Measurements from ENCODE around the gene RPEL1. TPM values are rescaled to one million over a fixed set of nuclear protein-coding genes. Genes with fewer than 3 reads are reported as not detected.

RPEL1 gene
- total and polyA plus RNA-seq, 2 donors (not counting 1 experiment from before 2014, with no cell fraction given) = not detected

- no peak overlapping the region for H3K4me2 ChIP-seq (replicated peaks; ENCODE audit: low read depth, low read length, poor library complexity, severe bottlenecking)
- Mint-ChIP-seq H3K9me3 (ENCODE audit: insufficient read depth) (no peaks in the 10 kb centered on the region), H3K27me3 (no peaks in the 10 kb centered on the region), H3K4me3 (no peak overlapping the region), H3K27ac (no peak overlapping the region), H3K4me1 (peaks cover 6% of the 10 kb centered on the region)
- peaks cover 0 to 4% of the 10 kb centered on the region in 2 donors for H3K4me1 ChIP-seq (ENCODE audit: control insufficient read depth in 2 of 2, insufficient read depth in 2 of 2, low read length in 2 of 2)
- H3K4me3 ChIP-seq (ENCODE audit: control extremely low read depth in 1 of 5, extremely low read depth in 1 of 5, insufficient read depth in 1 of 5, low read depth in 2 of 5, low read length in 4 of 5) = no peak overlapping the region
- H3K9ac ChIP-seq (ENCODE audit: low read length) = no peak overlapping the region
- intact Hi-C loops (cut with micrococcal nuclease) = no loop called here
- TF ChIP-seq, protein P1, sequence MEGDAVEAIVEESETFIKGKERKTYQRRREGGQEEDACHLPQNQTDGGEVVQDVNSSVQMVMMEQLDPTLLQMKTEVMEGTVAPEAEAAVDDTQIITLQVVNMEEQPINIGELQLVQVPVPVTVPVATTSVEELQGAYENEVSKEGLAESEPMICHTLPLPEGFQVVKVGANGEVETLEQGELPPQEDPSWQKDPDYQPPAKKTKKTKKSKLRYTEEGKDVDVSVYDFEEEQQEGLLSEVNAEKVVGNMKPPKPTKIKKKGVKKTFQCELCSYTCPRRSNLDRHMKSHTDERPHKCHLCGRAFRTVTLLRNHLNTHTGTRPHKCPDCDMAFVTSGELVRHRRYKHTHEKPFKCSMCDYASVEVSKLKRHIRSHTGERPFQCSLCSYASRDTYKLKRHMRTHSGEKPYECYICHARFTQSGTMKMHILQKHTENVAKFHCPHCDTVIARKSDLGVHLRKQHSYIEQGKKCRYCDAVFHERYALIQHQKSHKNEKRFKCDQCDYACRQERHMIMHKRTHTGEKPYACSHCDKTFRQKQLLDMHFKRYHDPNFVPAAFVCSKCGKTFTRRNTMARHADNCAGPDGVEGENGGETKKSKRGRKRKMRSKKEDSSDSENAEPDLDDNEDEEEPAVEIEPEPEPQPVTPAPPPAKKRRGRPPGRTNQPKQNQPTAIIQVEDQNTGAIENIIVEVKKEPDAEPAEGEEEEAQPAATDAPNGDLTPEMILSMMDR (IDR thresholded peaks at IDR 0.05) = no peak
- TF ChIP-seq EZH2 (IDR thresholded peaks at IDR 0.05; ENCODE audit: borderline replicate concordance, insufficient read depth, low read depth, low read length, poor library complexity, severe bottlenecking) = no peak
- H3K36me3 ChIP-seq (replicated peaks in 1 of 2; ENCODE audit: control extremely low read depth in 1 of 2, control insufficient read depth in 1 of 2, extremely low read depth in 1 of 2, insufficient read depth in 2 of 2, low read length in 1 of 2) = no peaks in the 10 kb centered on the region
- H3K9me3 ChIP-seq (ENCODE audit: control extremely low read depth in 1 of 3, control insufficient read depth in 2 of 3, insufficient read depth in 1 of 3, low read length in 2 of 3) = no peaks in the 10 kb centered on the region
- no peak overlapping the region for H2AFZ ChIP-seq (ENCODE audit: insufficient read depth, low read depth, low read length, poor library complexity, severe bottlenecking)
- ChIA-PET CTCF (interaction anchor here (0.7 to 0.8 kb wide), 4 partner anchors 91 to 309 kb away, joined by 3 to 7 read pairs (median 3); no protein-coding TSS in a partner anchor), POLR2A (interaction anchor here (0.6 kb wide), 1 partner anchor 9 kb away, joined by 5 read pairs; no protein-coding TSS in a partner anchor)
- 100% methylated on average over 1 of the region's 4 CpGs for WGBS (ENCODE audit: insufficient coverage)
- H3K27me3 ChIP-seq (replicated peaks in 1 of 4; ENCODE audit: control extremely low read depth in 1 of 4, control insufficient read depth in 3 of 4, insufficient read depth in 4 of 4, low read length in 3 of 4) = no peaks in the 10 kb centered on the region
- ATAC-seq (ENCODE audit: low read depth) (no peak), DNase-seq (no peak)
- H4K20me1 ChIP-seq (ENCODE audit: control insufficient read depth, insufficient read depth, low read length, poor library complexity, severe bottlenecking) = no peaks in the 10 kb centered on the region
- H3K79me2 ChIP-seq (ENCODE audit: control insufficient read depth, insufficient read depth, low read length) = no peaks in the 10 kb centered on the region
- no peak overlapping the region for H3K27ac ChIP-seq (ENCODE audit: low read length in 2 of 2)
These were observed 14.6 kb upstream of the RPEL1 start for GRCh38 chr10:103231047-103231551.

DNA sequence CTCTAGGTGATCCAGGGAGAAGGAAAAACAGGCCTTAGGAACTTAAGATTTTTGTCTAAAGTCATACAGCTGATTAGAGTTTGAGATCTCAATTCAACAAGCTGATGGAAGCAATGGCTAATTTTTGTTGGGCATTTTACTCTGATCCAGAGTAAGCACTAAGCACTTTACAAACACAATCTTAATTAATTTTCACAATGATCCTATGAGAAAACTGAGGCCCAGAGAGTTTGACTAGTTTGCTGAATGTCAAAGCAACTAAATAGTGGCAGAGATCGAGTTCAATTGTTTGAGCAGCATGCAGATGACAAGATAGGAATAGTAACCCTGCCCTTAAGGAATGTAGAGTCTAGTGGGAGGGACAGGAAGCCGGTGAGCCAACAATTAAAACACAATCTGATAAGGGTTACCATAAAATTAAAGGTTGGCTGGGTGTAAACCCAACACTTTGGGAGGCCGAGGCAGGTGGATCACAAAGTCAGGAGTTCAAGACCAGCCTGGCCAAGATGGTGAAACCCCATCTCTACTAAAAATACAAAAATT lies 13.5 kb upstream of the RPEL1 start:
- Mint-ChIP-seq H3K27me3 (no peaks in the 10 kb centered on the region), H3K27ac (no peak overlapping the region), H3K9me3 (ENCODE audit: insufficient read depth) (no peaks in the 10 kb centered on the region), H3K4me1 (peaks cover 6% of the 10 kb centered on the region), H3K4me3 (no peak overlapping the region)
- no peak overlapping the region for H3K27ac ChIP-seq (ENCODE audit: low read length in 2 of 2)
- H3K27me3 ChIP-seq (replicated peaks in 1 of 4; ENCODE audit: control extremely low read depth in 1 of 4, control insufficient read depth in 3 of 4, insufficient read depth in 4 of 4, low read length in 3 of 4) = no peaks in the 10 kb centered on the region
- 88% methylated on average over 1 of the region's 3 CpGs for whole genome bisulfite sequencing (ENCODE audit: insufficient coverage)
- H4K20me1 ChIP-seq (ENCODE audit: control insufficient read depth, insufficient read depth, low read length, poor library complexity, severe bottlenecking) = no peaks in the 10 kb centered on the region
- DNase-seq (no peak), ATAC-seq (ENCODE audit: low read depth) (no peak)
- H3K4me3 ChIP-seq (ENCODE audit: control extremely low read depth in 1 of 5, extremely low read depth in 1 of 5, insufficient read depth in 1 of 5, low read depth in 2 of 5, low read length in 4 of 5) = no peak overlapping the region
- H2AFZ ChIP-seq (ENCODE audit: insufficient read depth, low read depth, low read length, poor library complexity, severe bottlenecking) = no peak overlapping the region
- no peak overlapping the region for H3K4me2 ChIP-seq (replicated peaks; ENCODE audit: low read depth, low read length, poor library complexity, severe bottlenecking)
- H3K79me2 ChIP-seq (ENCODE audit: control insufficient read depth, insufficient read depth, low read length) = no peaks in the 10 kb centered on the region
- TF ChIP-seq, protein P1 (IDR thresholded peaks at IDR 0.05) = no peak
- no peak for TF ChIP-seq EZH2 (IDR thresholded peaks at IDR 0.05; ENCODE audit: borderline replicate concordance, insufficient read depth, low read depth, low read length, poor library complexity, severe bottlenecking)
- no peaks in the 10 kb centered on the region for H3K36me3 ChIP-seq (replicated peaks in 1 of 2; ENCODE audit: control extremely low read depth in 1 of 2, control insufficient read depth in 1 of 2, extremely low read depth in 1 of 2, insufficient read depth in 2 of 2, low read length in 1 of 2)
- H3K9me3 ChIP-seq (ENCODE audit: control extremely low read depth in 1 of 3, control insufficient read depth in 2 of 3, insufficient read depth in 1 of 3, low read length in 2 of 3) = no peaks in the 10 kb centered on the region
- intact Hi-C loops (cut with micrococcal nuclease) = no loop called here
- H3K4me1 ChIP-seq (ENCODE audit: control insufficient read depth in 2 of 2, insufficient read depth in 2 of 2, low read length in 2 of 2) = peaks cover 0 to 4% of the 10 kb centered on the region in 2 donors
- no peak overlapping the region for H3K9ac ChIP-seq (ENCODE audit: low read length)
- ChIA-PET CTCF (interaction anchor here (0.6 to 1.0 kb wide), 4 partner anchors 12 to 147 kb away, joined by 3 read pairs; no protein-coding TSS in a partner anchor), POLR2A (no interaction called here)
